HUES48 (cell line): ENCODE results near the gene PNPT1.
"Not testable (repeated sequence)": the region's sequence is repeated elsewhere in the genome, so short reads cannot be mapped to it uniquely, and the experiment has no call there.

Source experiments
- H3K27ac ChIP-seq: one replicate; pipeline ENCODE4 v1.7.0; 2013; ENCODE audit warnings: low read depth, low read length, inconsistent platforms
- H3K27me3 ChIP-seq: 2 replicates; pipeline ENCODE4 v1.6.1; 2013; ENCODE audit warnings: mild to moderate bottlenecking, low read length; ENCODE audit not compliant: control insufficient read depth, insufficient read depth
- H3K36me3 ChIP-seq: 2 replicates; pipeline ENCODE4 v1.6.1; 2013; ENCODE audit warnings: low read length; ENCODE audit not compliant: control insufficient read depth, insufficient read depth
- H3K4me1 ChIP-seq: 2 replicates; pipeline ENCODE4 v1.6.1; 2013; ENCODE audit warnings: mild to moderate bottlenecking, low read length; ENCODE audit not compliant: control insufficient read depth, insufficient read depth
- H3K4me3 ChIP-seq: 2 replicates; pipeline ENCODE4 v1.5.1; 2013; ENCODE audit warnings: mild to moderate bottlenecking, low read depth, low read length
- H3K9ac ChIP-seq: 2 replicates; pipeline ENCODE4 v1.6.1; 2013; ENCODE audit warnings: mild to moderate bottlenecking, low read depth, low read length, moderate library complexity
- H3K9me3 ChIP-seq: 2 replicates; pipeline ENCODE4 v1.6.1; 2013; ENCODE audit warnings: low read length; ENCODE audit not compliant: control insufficient read depth, insufficient read depth

PNPT1 gene

GRCh38 chr2:55718165-55719008 is 24.7 kb upstream of the PNPT1 start:
- Histone ChIP-seq H3K4me1 (peaks cover 16% of the 10 kb centered on the region), H3K36me3 (no peaks in the 10 kb centered on the region)

DNA sequence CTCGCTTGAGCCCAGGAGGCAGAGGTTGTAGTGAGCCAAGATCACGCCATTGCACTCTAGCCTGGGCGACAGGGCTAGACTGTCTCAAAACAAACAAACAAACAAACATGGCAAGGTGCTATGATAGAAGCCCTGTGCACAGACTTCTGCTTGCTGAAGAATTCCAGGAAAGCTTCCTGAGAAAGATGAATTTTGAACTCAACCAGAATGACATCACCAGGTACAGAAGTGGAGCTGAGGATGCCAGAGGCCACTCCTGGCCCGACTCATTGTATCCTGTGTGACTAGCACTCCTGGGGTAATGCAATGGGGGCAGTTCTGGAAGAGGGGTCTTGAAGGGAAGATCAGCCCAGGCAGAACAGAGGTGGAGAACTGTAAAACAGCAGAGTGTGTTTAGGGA is 22.0 kb upstream of the PNPT1 start:
- Histone ChIP-seq H3K27me3 (no peaks in the 10 kb centered on the region), H3K9me3 (no peaks in the 10 kb centered on the region), H3K36me3 (no peaks in the 10 kb centered on the region)

More at GRCh38 chr2:55718165-55719008, 24.7 kb upstream of the PNPT1 start:
- no peaks in the 10 kb centered on the region for H3K9me3 ChIP-seq
- no peaks in the 10 kb centered on the region for H3K27me3 ChIP-seq
- no peak overlapping the region for H3K9ac ChIP-seq
- no peak overlapping the region for H3K27ac ChIP-seq
- no peak overlapping the region for H3K4me3 ChIP-seq

GRCh38 chr2:55715178-55715577 is 21.5 kb upstream of the PNPT1 start:
- H3K4me3 ChIP-seq, H3K9ac ChIP-seq, H3K36me3 ChIP-seq, H3K27ac ChIP-seq, H3K27me3 ChIP-seq, H3K9me3 ChIP-seq: not testable (repeated sequence)
- peaks cover 17% of the 10 kb centered on the region for H3K4me1 ChIP-seq

More for the DNA sequence above, 22.0 kb upstream of the PNPT1 start:
- no peak overlapping the region for H3K4me3 ChIP-seq
- no peak overlapping the region for H3K9ac ChIP-seq
- H3K4me1 ChIP-seq: peaks cover 17% of the 10 kb centered on the region
- no peak overlapping the region for H3K27ac ChIP-seq

- Histone ChIP-seq H3K27ac (peak overlapping the region; percentile 3), H3K9ac (no peak overlapping the region), H3K27me3 (no peaks in the 10 kb centered on the region), H3K9me3 (no peaks in the 10 kb centered on the region), H3K36me3 (no peaks in the 10 kb centered on the region), H3K4me3 (no peak overlapping the region), H3K4me1 (peaks cover 8% of the 10 kb centered on the region; the same call in 1 of the 2 replicates)
These were observed 18.9 kb upstream of the PNPT1 start for GRCh38 chr2:55712477-55713060.

- Histone ChIP-seq H3K9ac (no peak overlapping the region), H3K4me3 (no peak overlapping the region), H3K36me3 (no peaks in the 10 kb centered on the region), H3K4me1 (peaks cover 8% of the 10 kb centered on the region; the same call in 1 of the 2 replicates), H3K27me3 (no peaks in the 10 kb centered on the region), H3K27ac (no peak overlapping the region), H3K9me3 (no peaks in the 10 kb centered on the region)
These were observed 16.4 kb upstream of the PNPT1 start for GRCh38 chr2:55710025-55710424.

GRCh38 chr2:55707751-55708150 is 14.1 kb upstream of the PNPT1 start:
- H3K9ac ChIP-seq: no peak overlapping the region

GRCh38 chr2:55706258-55706657 is 12.6 kb upstream of the PNPT1 start:
- H3K36me3 ChIP-seq, H3K27me3 ChIP-seq, H3K9ac ChIP-seq, H3K4me3 ChIP-seq, H3K4me1 ChIP-seq, H3K9me3 ChIP-seq, H3K27ac ChIP-seq: not testable (repeated sequence)

More at GRCh38 chr2:55707751-55708150, 14.1 kb upstream of the PNPT1 start:
- Histone ChIP-seq H3K9me3 (no peaks in the 10 kb centered on the region), H3K27ac (no peak overlapping the region), H3K27me3 (no peaks in the 10 kb centered on the region), H3K4me3 (no peak overlapping the region), H3K36me3 (no peaks in the 10 kb centered on the region), H3K4me1 (peaks cover 7% of the 10 kb centered on the region; the same call in 1 of the 2 replicates)

DNA sequence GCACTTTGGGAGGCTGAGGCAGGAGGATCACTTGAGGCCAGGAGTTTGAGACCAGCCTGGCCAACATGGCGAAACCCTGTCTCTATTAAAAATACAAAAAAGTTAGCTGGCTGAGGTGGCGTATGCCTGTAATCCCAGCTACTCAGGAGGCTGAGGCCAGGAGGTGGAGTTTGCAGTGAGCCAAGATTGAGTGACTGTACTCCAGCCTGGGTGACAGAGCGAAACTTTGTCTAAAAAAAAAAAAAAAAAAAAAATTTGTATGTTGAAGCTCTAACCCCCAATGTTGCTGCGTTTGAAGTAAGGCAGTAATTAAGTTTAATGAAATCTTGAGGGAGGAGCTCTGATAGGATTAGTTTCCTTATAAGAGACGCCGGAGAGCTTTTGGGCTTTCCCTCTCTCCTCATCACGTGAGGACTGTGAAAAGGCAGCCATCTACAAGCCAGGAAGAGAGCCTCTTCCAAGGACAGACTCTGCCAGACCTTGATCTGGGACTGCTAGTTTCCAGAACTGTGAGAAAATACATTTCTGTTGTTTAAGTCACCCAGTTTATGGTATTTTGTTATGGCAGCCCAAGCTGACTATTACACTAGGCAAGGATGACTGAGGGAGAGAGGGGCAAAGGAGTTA is 11.5 kb upstream of the PNPT1 start:
- no peak overlapping the region for H3K4me3 ChIP-seq
- H3K9me3 ChIP-seq: no peaks in the 10 kb centered on the region
- no peak overlapping the region for H3K27ac ChIP-seq
- no peaks in the 10 kb centered on the region; the same call in 1 of the 2 replicates for H3K27me3 ChIP-seq
- H3K9ac ChIP-seq: no peak overlapping the region
- H3K4me1 ChIP-seq: no peaks in the 10 kb centered on the region
- no peaks in the 10 kb centered on the region for H3K36me3 ChIP-seq

DNA sequence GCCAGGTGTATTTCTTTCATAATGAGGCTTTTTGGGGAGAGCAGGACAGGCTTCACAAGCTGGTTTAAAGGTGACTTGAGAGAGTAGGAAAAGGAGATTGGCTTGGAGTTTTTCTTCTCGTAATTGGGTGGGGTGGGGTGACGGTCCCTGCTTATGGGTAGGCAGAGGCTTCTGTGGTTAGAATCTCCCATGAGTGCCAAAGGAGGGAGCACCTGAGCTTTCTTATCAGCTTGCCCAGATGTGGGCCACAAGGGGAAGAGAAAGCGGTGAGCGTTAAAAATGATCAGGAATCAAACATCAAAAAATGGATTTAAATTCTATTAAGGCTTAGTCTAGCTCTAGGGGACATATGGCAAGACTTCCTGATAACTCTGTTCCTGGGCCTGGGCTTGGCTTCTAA is 9.7 kb upstream of the PNPT1 start:
- no peaks in the 10 kb centered on the region for H3K36me3 ChIP-seq
- H3K27ac ChIP-seq: no peak overlapping the region
- peaks cover 4% of the 10 kb centered on the region; the same call in 1 of the 2 replicates for H3K4me1 ChIP-seq
- H3K9me3 ChIP-seq: no peaks in the 10 kb centered on the region
- H3K9ac ChIP-seq: no peak overlapping the region
- H3K27me3 ChIP-seq: no peaks in the 10 kb centered on the region; the same call in 1 of the 2 replicates
- no peak overlapping the region for H3K4me3 ChIP-seq

- not testable (repeated sequence) for H3K9me3 ChIP-seq, H3K27me3 ChIP-seq, H3K4me1 ChIP-seq, H3K27ac ChIP-seq
- H3K36me3 ChIP-seq: peaks cover 14% of the 10 kb centered on the region
- peak overlapping the region; percentile 99 for H3K4me3 ChIP-seq
- H3K9ac ChIP-seq: peak overlapping the region; percentile 94; the same call in 1 of the 2 replicates
These were observed 904 bp downstream of the PNPT1 start for GRCh38 chr2:55692740-55693139.

DNA sequence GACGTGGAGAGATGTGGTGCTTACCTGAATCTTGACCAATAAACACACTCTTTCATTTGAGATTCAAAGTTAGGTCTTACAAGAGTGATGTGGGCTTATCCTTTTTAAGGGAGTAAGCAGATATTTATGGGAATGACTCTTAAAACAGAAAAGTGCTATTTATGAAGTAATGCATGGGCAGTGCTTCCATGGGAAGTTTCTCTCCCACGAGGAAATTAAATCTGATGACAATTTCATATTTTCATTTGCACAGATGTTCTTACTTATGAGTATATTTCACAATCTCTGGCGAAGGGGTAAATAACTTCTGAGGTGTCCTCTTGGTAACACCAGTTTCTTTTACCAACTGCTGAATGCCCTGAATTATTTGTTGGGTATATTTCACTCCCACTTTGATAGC is 21.0 kb downstream of the PNPT1 start:
- no peak overlapping the region for H3K27ac ChIP-seq
- H3K4me3 ChIP-seq: no peak overlapping the region
- peaks cover 62% of the 10 kb centered on the region for H3K36me3 ChIP-seq
- H3K4me1 ChIP-seq: no peaks in the 10 kb centered on the region
- H3K9me3 ChIP-seq: no peaks in the 10 kb centered on the region
- no peaks in the 10 kb centered on the region for H3K27me3 ChIP-seq
- H3K9ac ChIP-seq: no peak overlapping the region
